Measurements from ENCODE around the gene STK26.
"Not testable (repeated sequence)": the region's sequence is repeated elsewhere in the genome, so short reads cannot be mapped to it uniquely, and the experiment has no call there.

STK26 gene

GRCh38 chrX:132088864-132089263, 65.8 kb downstream of the STK26 start:
- TF ChIP-seq CTCF (conservative IDR thresholded peaks at IDR 0.05; ENCODE audit: control insufficient read depth, insufficient read depth, low read depth, low read length), result no peak
- H3K4me3 ChIP-seq (ENCODE audit: control insufficient read depth, low read depth, low read length), result no peak overlapping the region
- DNase-seq (ENCODE audit: low read depth), result no peak

- TF ChIP-seq CTCF (conservative IDR thresholded peaks at IDR 0.05; ENCODE audit: control insufficient read depth, insufficient read depth, low read depth, low read length), result no peak
- no peak for DNase-seq (ENCODE audit: low read depth)
- H3K4me3 ChIP-seq (ENCODE audit: control insufficient read depth, low read depth, low read length), result no peak overlapping the region
These were observed 67.5 kb downstream of the STK26 start for GRCh38 chrX:132090403-132091159.

- H3K4me3 ChIP-seq (ENCODE audit: control insufficient read depth, low read depth, low read length), result no peak overlapping the region
- TF ChIP-seq CTCF (conservative IDR thresholded peaks at IDR 0.05; ENCODE audit: control insufficient read depth, insufficient read depth, low read depth, low read length), result peak; percentile 86
- DNase-seq (ENCODE audit: low read depth), result peak; percentile 75
These were observed 69.5 kb downstream of the STK26 start for GRCh38 chrX:132092439-132093065.

GRCh38 chrX:132093239-132093860, 70.2 kb downstream of the STK26 start:
- H3K4me3 ChIP-seq (ENCODE audit: control insufficient read depth, low read depth, low read length), result no peak overlapping the region
- no peak for DNase-seq (ENCODE audit: low read depth)
- no peak for TF ChIP-seq CTCF (conservative IDR thresholded peaks at IDR 0.05; ENCODE audit: control insufficient read depth, insufficient read depth, low read depth, low read length)

GRCh38 chrX:132094164-132094563, 71.1 kb downstream of the STK26 start:
- peak; percentile 67 for DNase-seq (ENCODE audit: low read depth)
- H3K4me3 ChIP-seq (ENCODE audit: control insufficient read depth, low read depth, low read length), result no peak overlapping the region
- TF ChIP-seq CTCF (conservative IDR thresholded peaks at IDR 0.05; ENCODE audit: control insufficient read depth, insufficient read depth, low read depth, low read length), result no peak

GRCh38 chrX:132098704-132099103, 75.6 kb downstream of the STK26 start:
- DNase-seq (ENCODE audit: low read depth); H3K4me3 ChIP-seq (ENCODE audit: control insufficient read depth, low read depth, low read length): not testable (repeated sequence)

GRCh38 chrX:132101206-132101605, 78.1 kb downstream of the STK26 start:
- no peak overlapping the region for H3K4me3 ChIP-seq (ENCODE audit: control insufficient read depth, low read depth, low read length)
- no peak for DNase-seq (ENCODE audit: low read depth)
- TF ChIP-seq CTCF (conservative IDR thresholded peaks at IDR 0.05; ENCODE audit: control insufficient read depth, insufficient read depth, low read depth, low read length), result no peak
